Measurements from ENCODE around the gene C2CD5.

Gene C2CD5

GRCh38 chr12:22409377-22410164 lies 134.8 kb downstream of the C2CD5 start:
- H3K4me3 ChIP-seq (ENCODE audit: low read length): no peak overlapping the region
- TF ChIP-seq CTCF (IDR thresholded peaks at IDR 0.05; ENCODE audit: insufficient read depth, low read depth, low read length, missing control alignments): no peak

GRCh38 chr12:22408610-22409376 lies 135.5 kb downstream of the C2CD5 start:
- no peak overlapping the region for H3K4me3 ChIP-seq (ENCODE audit: low read length)
- peak; percentile 49 for DNase-seq (ENCODE audit: low read depth)
- TF ChIP-seq CTCF (IDR thresholded peaks at IDR 0.05; ENCODE audit: insufficient read depth, low read depth, low read length, missing control alignments): no peak

More at GRCh38 chr12:22409377-22410164, 134.8 kb downstream of the C2CD5 start:
- no peak for DNase-seq (ENCODE audit: low read depth)

GRCh38 chr12:22407397-22407796 lies 136.9 kb downstream of the C2CD5 start:
- DNase-seq (ENCODE audit: low read depth): peak; percentile 26
- H3K4me3 ChIP-seq (ENCODE audit: low read length): no peak overlapping the region
- TF ChIP-seq CTCF (IDR thresholded peaks at IDR 0.05; ENCODE audit: insufficient read depth, low read depth, low read length, missing control alignments): no peak

- H3K4me3 ChIP-seq (ENCODE audit: low read length): no peak overlapping the region
- peak; percentile 54 for DNase-seq (ENCODE audit: low read depth)
- no peak for TF ChIP-seq CTCF (IDR thresholded peaks at IDR 0.05; ENCODE audit: insufficient read depth, low read depth, low read length, missing control alignments)
These were observed 137.7 kb downstream of the C2CD5 start for GRCh38 chr12:22406627-22407026.

GRCh38 chr12:22399464-22400180 lies 144.7 kb downstream of the C2CD5 start:
- no peak for TF ChIP-seq CTCF (IDR thresholded peaks at IDR 0.05; ENCODE audit: insufficient read depth, low read depth, low read length, missing control alignments)
- no peak for DNase-seq (ENCODE audit: low read depth)
- no peak overlapping the region for H3K4me3 ChIP-seq (ENCODE audit: low read length)

Data from epithelial cell of esophagus (primary cell).